Measurements from ENCODE around the gene WNK3.

- TF ChIP-seq CTCF (IDR thresholded peaks at IDR 0.05; ENCODE audit: poor library complexity) (no peak), EZH2phosphoT487 (IDR thresholded peaks at IDR 0.05; ENCODE audit: low read depth, severe bottlenecking, unreplicated experiment) (no peak)
Measured at GRCh38 chrX:54237014-54237413, 120.8 kb downstream of the WNK3 start.

Measured in hepatocyte (in vitro differentiated cells).